Right atrium auricular region (tissue), 2 donors: ENCODE results near the gene RNF113B. TPM values are rescaled to one million over a fixed set of nuclear protein-coding genes. Genes with fewer than 3 reads are reported as not detected.

Experiments used
- DNase-seq: peaks from one replicate; pipeline ENCODE4 v3.0.0-alpha.2; 2019; ENCODE audit warnings: low spot score
- H3K27ac ChIP-seq, 2 donors: fragments of 200-600 bp; sonication (generic); 1 replicate in 1 of 2; 2 replicates in 1 of 2; pipeline ENCODE4 v1.5.1; 2016 to 2019
- H3K27me3 ChIP-seq, 2 donors: fragments of 200-600 bp; sonication (generic); one replicate each; pipeline versions ENCODE4 v1.5.1 to v1.6.0; 2017 to 2019
- H3K36me3 ChIP-seq: fragments of 200-600 bp; sonication (generic); one replicate; pipeline ENCODE4 v1.5.1; 2016
- H3K4me1 ChIP-seq, 2 donors: fragments of 200-600 bp; sonication (generic); one replicate each; pipeline versions ENCODE4 v1.5.1 to v1.6.0; 2017 to 2019
- H3K4me3 ChIP-seq, 2 donors: fragments of 200-600 bp; sonication (generic); 1 replicate in 1 of 2; 2 replicates in 1 of 2; pipeline ENCODE4 v1.5.1; 2017 to 2019; ENCODE audit warnings: mild to moderate bottlenecking in 1 of 2, moderate library complexity in 1 of 2
- H3K9me3 ChIP-seq, 2 donors: fragments of 200-600 bp; sonication (generic); one replicate each; pipeline ENCODE4 v1.5.1; 2019
- total RNA-seq, 2 donors: library from RNA; depleted of rRNA; stranded (reverse); fragments of >200 nt; gene quantifications; one replicate each; pipeline ENCODE4 v1.1.0, GENCODE V29; 2016
- TF ChIP-seq, protein P1 (sequence below), 2 donors: fragments of 200-600 bp; sonication (generic); IDR thresholded peaks; one replicate each; pipeline ENCODE4 v1.5.1; 2019; ENCODE audit warnings: antibody characterized with exemption in 2 of 2

Gene RNF113B
- total RNA-seq, 2 donors from 2014 or later = not detected

DNA sequence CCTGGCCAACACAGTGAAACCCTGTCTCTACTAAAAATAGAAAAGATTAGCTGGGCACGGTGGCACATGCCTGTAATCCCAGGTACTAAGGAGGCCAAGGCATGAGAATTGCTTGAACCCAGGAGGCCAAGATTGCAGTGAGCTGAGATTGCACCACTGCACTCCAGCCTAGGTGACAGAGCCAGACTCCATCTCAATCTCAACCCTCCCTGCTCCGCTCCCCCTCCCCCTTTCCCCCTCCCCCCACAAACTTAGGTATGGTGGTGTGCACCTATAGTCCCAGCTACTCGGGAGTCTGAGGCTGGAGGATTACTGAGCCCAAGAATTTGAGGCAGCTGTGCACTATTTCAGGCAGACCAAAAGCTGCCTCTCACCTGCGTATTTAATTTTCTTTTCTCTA is 21.6 kb upstream of the RNF113B start:
- H3K27me3 ChIP-seq = no peaks in the 10 kb centered on the region
- no peaks in the 10 kb centered on the region for H3K36me3 ChIP-seq
- no peak for DNase-seq
- no peak overlapping the region for H3K27ac ChIP-seq
- no peak overlapping the region for H3K4me3 ChIP-seq
- TF ChIP-seq, protein P1, sequence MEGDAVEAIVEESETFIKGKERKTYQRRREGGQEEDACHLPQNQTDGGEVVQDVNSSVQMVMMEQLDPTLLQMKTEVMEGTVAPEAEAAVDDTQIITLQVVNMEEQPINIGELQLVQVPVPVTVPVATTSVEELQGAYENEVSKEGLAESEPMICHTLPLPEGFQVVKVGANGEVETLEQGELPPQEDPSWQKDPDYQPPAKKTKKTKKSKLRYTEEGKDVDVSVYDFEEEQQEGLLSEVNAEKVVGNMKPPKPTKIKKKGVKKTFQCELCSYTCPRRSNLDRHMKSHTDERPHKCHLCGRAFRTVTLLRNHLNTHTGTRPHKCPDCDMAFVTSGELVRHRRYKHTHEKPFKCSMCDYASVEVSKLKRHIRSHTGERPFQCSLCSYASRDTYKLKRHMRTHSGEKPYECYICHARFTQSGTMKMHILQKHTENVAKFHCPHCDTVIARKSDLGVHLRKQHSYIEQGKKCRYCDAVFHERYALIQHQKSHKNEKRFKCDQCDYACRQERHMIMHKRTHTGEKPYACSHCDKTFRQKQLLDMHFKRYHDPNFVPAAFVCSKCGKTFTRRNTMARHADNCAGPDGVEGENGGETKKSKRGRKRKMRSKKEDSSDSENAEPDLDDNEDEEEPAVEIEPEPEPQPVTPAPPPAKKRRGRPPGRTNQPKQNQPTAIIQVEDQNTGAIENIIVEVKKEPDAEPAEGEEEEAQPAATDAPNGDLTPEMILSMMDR (IDR thresholded peaks at IDR 0.05) = no peak
- H3K9me3 ChIP-seq = no peaks in the 10 kb centered on the region
- H3K4me1 ChIP-seq = peaks cover 0 to 8% of the 10 kb centered on the region in 2 donors

GRCh38 chr13:98195054-98195791 is 18.2 kb upstream of the RNF113B start:
- H3K36me3 ChIP-seq = no peaks in the 10 kb centered on the region
- no peak for DNase-seq
- no peak overlapping the region for H3K27ac ChIP-seq
- no peaks in the 10 kb centered on the region for H3K9me3 ChIP-seq
- peaks cover 0 to 10% of the 10 kb centered on the region in 2 donors for H3K4me1 ChIP-seq
- H3K4me3 ChIP-seq = no peak overlapping the region
- no peaks in the 10 kb centered on the region for H3K27me3 ChIP-seq
- TF ChIP-seq, protein P1 (IDR thresholded peaks at IDR 0.05) = no peak

DNA sequence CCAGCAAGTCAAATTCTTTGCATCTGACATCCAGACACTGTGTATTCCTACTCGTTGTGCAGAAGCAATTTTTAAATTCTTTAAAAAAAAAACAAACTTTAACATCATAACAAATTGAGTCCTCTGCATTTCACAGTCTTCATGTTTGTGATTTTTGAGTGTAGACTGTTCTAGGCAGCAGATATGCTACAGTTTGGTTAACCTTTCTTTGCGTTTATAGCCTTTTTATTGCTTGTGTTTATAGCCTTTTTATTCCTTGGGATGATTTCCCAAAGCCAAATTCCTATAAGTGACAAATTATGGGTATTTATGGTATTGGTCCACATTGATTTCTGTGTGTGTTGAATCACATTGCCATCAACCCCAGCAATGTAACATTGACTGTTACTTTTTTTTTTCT is 14.9 kb upstream of the RNF113B start:
- H3K36me3 ChIP-seq = no peaks in the 10 kb centered on the region
- no peaks in the 10 kb centered on the region for H3K27me3 ChIP-seq
- H3K4me1 ChIP-seq = peaks cover 0 to 36% of the 10 kb centered on the region in 2 donors
- no peaks in the 10 kb centered on the region for H3K9me3 ChIP-seq
- DNase-seq = no peak
- no peak overlapping the region for H3K4me3 ChIP-seq
- TF ChIP-seq, protein P1 (IDR thresholded peaks at IDR 0.05) = no peak
- H3K27ac ChIP-seq = no peak overlapping the region

GRCh38 chr13:98190889-98191444 is 13.9 kb upstream of the RNF113B start:
- no peak overlapping the region for H3K27ac ChIP-seq
- peaks cover 0 to 37% of the 10 kb centered on the region in 2 donors for H3K4me1 ChIP-seq
- H3K9me3 ChIP-seq = no peaks in the 10 kb centered on the region
- DNase-seq = no peak
- H3K27me3 ChIP-seq = no peaks in the 10 kb centered on the region
- H3K4me3 ChIP-seq = no peak overlapping the region
- TF ChIP-seq, protein P1 (IDR thresholded peaks at IDR 0.05) = no peak
- no peaks in the 10 kb centered on the region for H3K36me3 ChIP-seq

GRCh38 chr13:98189841-98190505 is 12.9 kb upstream of the RNF113B start:
- H3K27ac ChIP-seq = no peak overlapping the region
- DNase-seq = no peak
- H3K9me3 ChIP-seq = no peaks in the 10 kb centered on the region
- no peaks in the 10 kb centered on the region for H3K27me3 ChIP-seq
- no peak overlapping the region for H3K4me3 ChIP-seq
- TF ChIP-seq, protein P1 (IDR thresholded peaks at IDR 0.05) = no peak
- no peaks in the 10 kb centered on the region for H3K36me3 ChIP-seq
- peaks cover 0 to 37% of the 10 kb centered on the region in 2 donors for H3K4me1 ChIP-seq
